ENCODE measurements around the gene UBAC2. TPM values are rescaled to one million over a fixed set of nuclear protein-coding genes. Genes with fewer than 3 reads are reported as not detected.

The UBAC2 gene
- total RNA-seq = 61.2 TPM
- long read RNA-seq, transcript UBAC2-203 (9 exons, 1,375 nt) = major isoform, 126 of 204 reads
- long read RNA-seq, partial matches to known transcripts = 17 of 204 reads
- long read RNA-seq, other reads (novel, unspliced or antisense) = 61 of 204 reads

- intact Hi-C loops (cut with DNase I) = loop anchor here (5.0 kb wide), 2 partner anchors 67 to 113 kb away; no protein-coding TSS in a partner anchor
- DNase-seq (ENCODE audit: low spot score) = peak; percentile 98
Observed at GRCh38 chr13:99200432-99201167, at the start of gene UBAC2. Gene UBAC2 (plus strand): TSS chr13:99200854. CDS start chr13:99200909, 55 bp downstream.

- intact Hi-C loops (cut with DNase I) = no loop called here
- DNase-seq (ENCODE audit: low spot score) = no peak
Observed at GRCh38 chr13:99151516-99151915, 49.1 kb upstream of the UBAC2 start.

DNA sequence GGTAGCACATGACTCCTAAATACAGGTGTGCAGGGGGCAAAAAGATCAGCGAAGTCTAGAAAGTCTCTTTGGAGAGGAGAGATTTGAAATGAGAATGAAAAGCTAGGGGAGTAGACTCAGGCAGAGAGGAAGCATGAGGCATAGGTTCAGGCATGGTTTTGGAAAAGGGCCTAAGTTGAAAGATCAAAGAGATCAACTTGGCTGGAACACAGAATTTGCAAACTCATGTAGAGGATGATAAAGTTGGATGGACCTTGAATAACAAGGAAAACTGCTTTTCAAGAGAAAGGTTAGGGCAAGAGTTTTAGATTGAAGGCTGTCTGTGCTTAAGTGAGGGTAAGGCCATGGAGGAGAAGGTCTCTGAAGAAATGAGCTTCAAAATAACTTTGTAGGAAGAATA, 47.4 kb upstream of the UBAC2 start:
- DNase-seq (ENCODE audit: low spot score) = peak; percentile 19
- intact Hi-C loops (cut with DNase I) = no loop called here

GRCh38 chr13:99154064-99154463, 46.6 kb upstream of the UBAC2 start:
- peak; percentile 47 for DNase-seq (ENCODE audit: low spot score)
- intact Hi-C loops (cut with DNase I) = no loop called here

DNA sequence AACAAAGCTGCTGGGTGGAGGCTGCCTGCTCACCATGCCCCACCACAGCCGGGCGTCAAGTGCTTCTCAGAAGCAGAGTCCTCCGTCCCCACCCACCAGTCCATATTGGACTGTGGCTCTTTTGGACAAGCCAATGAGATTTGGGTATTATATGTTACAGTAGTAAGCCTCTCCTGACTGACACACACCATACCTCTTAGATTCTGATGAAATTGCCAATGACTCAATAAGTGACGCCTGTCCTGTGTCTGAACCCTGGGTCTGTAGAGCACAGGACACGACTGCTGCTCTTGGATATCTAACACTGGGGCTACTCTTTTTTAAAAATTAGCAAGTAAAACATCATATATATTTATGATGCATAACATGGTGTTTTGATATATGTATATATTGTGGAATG, 44.8 kb upstream of the UBAC2 start:
- intact Hi-C loops (cut with DNase I) = no loop called here
- peak; percentile 61 for DNase-seq (ENCODE audit: low spot score)

DNA sequence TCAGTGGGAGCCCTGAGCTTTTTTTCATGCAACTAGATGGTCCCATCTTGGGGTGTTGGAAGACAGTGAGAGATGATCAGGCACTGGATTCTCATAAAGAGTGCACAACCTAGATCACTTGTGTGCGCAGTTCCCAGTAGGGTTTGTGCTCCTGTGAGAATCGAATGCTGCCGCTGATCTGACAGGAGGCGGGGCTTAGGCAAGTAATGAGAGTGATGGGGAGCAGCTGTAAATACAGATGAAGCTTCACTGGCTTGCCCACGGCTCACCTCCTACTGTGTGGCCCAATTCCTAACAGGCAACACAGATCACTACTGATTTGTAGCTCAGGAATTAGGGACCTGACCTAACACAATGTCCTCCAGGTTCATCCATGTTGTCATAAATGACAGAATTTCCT, 43.6 kb upstream of the UBAC2 start:
- intact Hi-C loops (cut with DNase I) = no loop called here

DNA sequence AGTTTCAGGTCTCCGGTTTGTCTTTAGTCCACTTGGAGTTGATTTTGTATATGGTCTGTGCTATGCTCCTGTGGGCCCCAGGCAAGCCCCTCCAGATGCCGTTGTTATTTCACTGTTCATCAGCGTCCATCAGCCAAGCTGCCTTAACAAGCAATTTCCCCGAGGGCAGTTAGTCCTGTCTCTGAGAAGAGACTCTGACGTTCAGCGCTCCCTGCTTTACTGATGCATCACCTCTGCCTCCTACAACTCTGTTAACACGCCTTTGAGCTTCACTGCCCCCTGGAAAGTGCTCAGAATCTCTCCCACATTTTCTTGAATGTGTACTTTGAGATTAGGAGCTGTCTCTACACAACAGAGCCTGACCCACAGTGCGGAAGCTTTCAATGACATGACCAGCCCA, 41.8 kb upstream of the UBAC2 start:
- intact Hi-C loops (cut with DNase I) = no loop called here
- DNase-seq (ENCODE audit: low spot score) = no peak

More for the DNA sequence above, 43.6 kb upstream of the UBAC2 start:
- DNase-seq (ENCODE audit: low spot score) = peak; percentile 4

- intact Hi-C loops (cut with DNase I) = no loop called here
- DNase-seq (ENCODE audit: low spot score) = no peak
Observed at GRCh38 chr13:99159331-99160061, 41.2 kb upstream of the UBAC2 start.

DNA sequence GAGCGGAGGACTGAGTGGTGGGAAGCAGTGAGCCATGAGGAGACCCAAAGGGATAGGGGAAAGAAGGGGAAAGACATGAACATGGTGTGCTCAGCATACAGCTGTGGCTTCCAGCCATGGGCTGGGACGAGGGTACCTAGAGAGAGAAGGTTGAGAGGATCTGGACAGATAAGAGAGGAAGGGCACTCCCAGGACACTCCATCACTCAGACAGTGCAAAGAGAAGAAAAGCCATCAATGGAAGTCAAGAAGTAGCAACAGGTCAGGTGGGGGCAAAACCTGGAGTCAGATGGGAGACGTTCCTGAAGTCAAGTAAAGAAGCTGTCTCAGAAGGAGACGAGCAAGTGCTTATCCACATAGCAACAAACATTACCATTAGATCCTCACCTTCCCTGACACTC, 40.2 kb upstream of the UBAC2 start:
- intact Hi-C loops (cut with DNase I) = no loop called here
- no peak for DNase-seq (ENCODE audit: low spot score)

DNA sequence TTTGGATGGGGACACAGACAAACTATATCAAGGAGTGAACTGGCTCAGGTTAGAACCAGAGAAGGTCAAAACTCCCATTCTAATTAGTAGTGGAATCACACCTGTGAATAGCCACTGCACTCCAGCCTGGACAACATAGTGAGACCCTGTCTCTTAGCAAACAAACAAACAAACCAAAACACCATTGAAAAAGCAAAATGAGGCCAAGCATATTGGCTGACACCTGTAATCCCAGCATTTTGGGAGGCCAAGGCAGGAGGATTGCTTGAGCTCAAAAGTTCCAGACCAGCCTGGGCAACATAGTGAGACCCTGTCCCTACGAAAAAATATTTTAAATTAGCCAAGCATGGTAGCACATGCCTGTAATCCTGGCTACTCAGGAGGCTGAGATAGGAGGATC, 39.1 kb upstream of the UBAC2 start:
- intact Hi-C loops (cut with DNase I) = no loop called here
- no peak for DNase-seq (ENCODE audit: low spot score)

GRCh38 chr13:99162567-99163361, 37.9 kb upstream of the UBAC2 start:
- DNase-seq (ENCODE audit: low spot score) = no peak
- intact Hi-C loops (cut with DNase I) = no loop called here

- DNase-seq (ENCODE audit: low spot score) = no peak
- intact Hi-C loops (cut with DNase I) = no loop called here
Observed at GRCh38 chr13:99164226-99164625, 36.4 kb upstream of the UBAC2 start.

DNA sequence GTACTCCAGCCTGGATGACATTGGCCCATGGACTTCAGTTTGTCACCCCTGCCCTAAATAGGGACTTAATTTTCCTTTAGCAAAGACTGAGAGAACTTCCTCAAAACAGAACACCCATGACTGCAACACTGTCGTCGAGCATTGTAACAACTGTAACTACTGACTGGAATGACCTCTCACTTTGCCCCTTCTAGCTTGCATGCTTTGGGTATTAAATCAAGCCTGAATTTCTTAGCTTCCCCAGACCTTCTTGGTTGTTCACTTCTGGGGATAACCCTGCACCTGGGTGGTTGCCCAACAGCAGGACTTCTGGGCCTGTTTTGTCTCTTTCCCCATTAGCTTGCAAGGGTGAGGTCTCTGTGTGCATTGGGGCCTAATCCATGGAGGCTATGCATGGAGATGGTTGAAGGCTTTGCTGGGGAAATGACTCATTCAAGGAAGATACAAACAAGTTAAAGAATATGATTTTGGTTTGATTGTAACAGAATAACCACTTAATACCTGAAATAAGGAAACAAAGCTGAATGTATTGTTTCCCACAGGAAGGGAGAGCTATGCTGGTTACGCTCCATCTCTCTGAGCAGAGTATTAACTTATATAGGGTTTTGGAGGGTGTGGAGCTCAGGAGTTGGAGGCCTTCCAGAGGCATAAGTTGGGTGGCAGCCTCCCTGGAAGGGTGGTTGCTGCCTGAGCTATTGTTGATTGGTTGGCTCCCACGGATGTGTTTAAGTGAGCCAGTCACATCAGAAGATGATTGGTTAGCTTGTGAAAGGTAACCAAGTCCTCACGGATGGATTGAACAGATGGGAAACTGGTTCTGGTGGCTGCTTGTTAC, 34.7 kb upstream of the UBAC2 start:
- intact Hi-C loops (cut with DNase I) = no loop called here

DNA sequence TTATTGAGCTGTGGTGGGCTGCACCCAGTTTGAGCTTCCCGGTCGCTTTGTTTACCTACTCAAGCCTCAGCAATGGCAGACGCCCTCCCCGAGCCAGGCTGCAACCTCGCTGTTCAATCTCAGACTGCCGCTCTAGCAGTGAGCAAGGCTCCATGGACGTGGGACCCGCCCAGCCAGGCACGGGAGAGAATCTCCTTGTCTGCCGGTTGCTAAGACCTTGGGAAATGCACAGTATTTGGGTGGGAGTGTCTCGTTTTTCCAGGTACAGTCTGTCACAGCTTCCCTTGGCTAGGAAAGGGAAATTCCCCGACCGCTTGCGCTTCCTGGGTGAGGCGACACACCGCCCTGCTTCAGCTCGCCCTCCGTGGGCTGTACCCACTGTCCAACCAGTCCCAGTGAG, 27.7 kb upstream of the UBAC2 start:
- intact Hi-C loops (cut with DNase I) = no loop called here
- DNase-seq (ENCODE audit: low spot score) = no peak

More for the DNA sequence above, 34.7 kb upstream of the UBAC2 start:
- DNase-seq (ENCODE audit: low spot score) = no peak

DNA sequence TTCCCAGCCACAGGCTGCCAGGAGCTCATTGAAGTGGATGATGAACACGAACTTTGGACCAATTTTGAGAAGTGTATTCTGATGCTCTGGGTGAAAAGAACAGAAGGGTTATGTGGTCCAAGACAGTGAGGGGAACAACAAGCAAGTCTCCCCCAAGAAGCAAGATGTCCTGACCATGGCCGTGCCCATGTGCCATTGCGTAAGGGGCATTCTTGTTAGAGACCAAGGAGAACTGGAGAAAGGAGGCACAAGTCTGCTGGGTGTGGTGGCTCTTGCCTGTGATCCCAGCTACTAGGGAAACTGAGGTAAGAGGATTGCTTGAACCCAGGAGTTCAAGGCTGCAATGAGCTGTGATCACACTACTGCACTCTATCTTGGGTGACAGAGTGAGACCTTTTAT, 27.0 kb upstream of the UBAC2 start:
- DNase-seq (ENCODE audit: low spot score) = no peak
- intact Hi-C loops (cut with DNase I) = no loop called here

DNA sequence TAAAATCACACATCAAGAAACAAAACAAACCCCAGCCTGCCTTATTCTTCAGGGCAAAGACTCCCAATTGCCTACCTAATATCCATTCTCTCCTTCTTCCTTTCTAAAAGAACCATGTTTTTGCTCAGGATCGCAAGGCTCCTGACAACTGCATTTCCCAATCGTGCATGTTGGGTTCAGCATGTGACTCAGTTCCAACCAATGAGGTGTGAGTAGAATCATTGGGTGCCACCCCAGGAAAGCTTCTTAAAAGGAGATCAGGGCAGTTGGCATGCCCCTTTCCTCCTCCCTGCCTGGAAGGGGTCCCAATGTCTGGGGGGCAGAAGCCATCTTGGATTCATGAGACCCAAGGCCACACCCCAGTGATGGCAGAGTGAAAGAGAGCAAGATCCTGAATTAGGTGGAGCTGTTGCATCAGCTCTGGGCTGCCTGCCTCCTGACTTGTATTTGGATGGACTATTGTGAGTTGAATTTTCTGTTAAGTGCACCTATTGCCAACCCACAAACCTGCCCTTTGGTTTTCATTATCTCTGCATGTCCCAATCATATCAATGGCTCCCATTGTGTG, 26.0 kb upstream of the UBAC2 start:
- DNase-seq (ENCODE audit: low spot score) = no peak
- intact Hi-C loops (cut with DNase I) = no loop called here

GRCh38 chr13:99176309-99177276, 24.1 kb upstream of the UBAC2 start:
- peak; percentile 83 for DNase-seq (ENCODE audit: low spot score)
- intact Hi-C loops (cut with DNase I) = loop anchor here (2.0 kb wide), 2 partner anchors 88 to 260 kb away; no protein-coding TSS in a partner anchor

GRCh38 chr13:99178636-99179035, 22.0 kb upstream of the UBAC2 start:
- DNase-seq (ENCODE audit: low spot score) = no peak
- intact Hi-C loops (cut with DNase I) = no loop called here

All from cardiac septum (tissue), 1 donor.